Measurements from ENCODE around the gene SUCNR1. TPM values are rescaled to one million over a fixed set of nuclear protein-coding genes. Genes with fewer than 3 reads are reported as not detected.

The SUCNR1 gene
- total and polyA plus RNA-seq, 2 donors (not counting 1 experiment from before 2014, with no cell fraction given): not detected

DNA sequence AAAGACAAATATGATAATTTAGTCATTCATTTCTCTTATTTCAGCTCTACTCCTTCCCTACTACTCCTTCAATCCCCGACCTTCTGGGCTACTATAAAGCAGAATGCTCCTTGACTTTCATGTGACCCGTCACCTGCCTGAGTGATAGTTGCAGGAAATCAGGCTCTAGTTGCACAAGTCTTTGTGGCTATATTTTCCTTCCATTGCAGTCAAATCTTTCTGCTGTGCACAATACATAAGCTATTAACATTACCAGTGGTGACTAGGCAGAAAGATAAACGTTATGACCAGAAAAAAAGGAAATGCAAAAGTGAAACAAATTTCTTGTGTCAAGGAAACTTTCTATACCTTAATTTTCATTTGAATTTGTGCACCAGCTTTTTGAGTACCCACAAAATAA is 2.3 kb downstream of the SUCNR1 start:
- Histone ChIP-seq H3K4me3 (ENCODE audit: control extremely low read depth in 1 of 5, extremely low read depth in 1 of 5, insufficient read depth in 1 of 5, low read depth in 2 of 5, low read length in 4 of 5) (peak overlapping the region in 1 of 5 experiments; percentile 3), H3K9me3 (ENCODE audit: control extremely low read depth in 1 of 3, control insufficient read depth in 2 of 3, insufficient read depth in 1 of 3, low read length in 2 of 3) (no peaks in the 10 kb centered on the region), H3K79me2 (ENCODE audit: control insufficient read depth, insufficient read depth, low read length) (no peaks in the 10 kb centered on the region), H3K4me1 (ENCODE audit: control insufficient read depth in 2 of 2, insufficient read depth in 2 of 2, low read length in 2 of 2) (peaks cover 15 to 27% of the 10 kb centered on the region in 2 donors), H3K27me3 (replicated peaks in 1 of 4; ENCODE audit: control extremely low read depth in 1 of 4, control insufficient read depth in 3 of 4, insufficient read depth in 4 of 4, low read length in 3 of 4) (no peaks in the 10 kb centered on the region), H3K9ac (ENCODE audit: low read length) (peak overlapping the region; percentile 25), H3K4me2 (replicated peaks; ENCODE audit: low read depth, low read length, poor library complexity, severe bottlenecking) (peak overlapping the region; percentile 36), H2AFZ (ENCODE audit: insufficient read depth, low read depth, low read length, poor library complexity, severe bottlenecking) (peak overlapping the region; percentile 62), H4K20me1 (ENCODE audit: control insufficient read depth, insufficient read depth, low read length, poor library complexity, severe bottlenecking) (no peaks in the 10 kb centered on the region), H3K36me3 (replicated peaks in 1 of 2; ENCODE audit: control extremely low read depth in 1 of 2, control insufficient read depth in 1 of 2, extremely low read depth in 1 of 2, insufficient read depth in 2 of 2, low read length in 1 of 2) (no peaks in the 10 kb centered on the region), H3K27ac (ENCODE audit: low read length in 2 of 2) (no peak overlapping the region)
- POLR2A ChIA-PET: no interaction called here
- intact Hi-C loops (cut with micrococcal nuclease): no loop called here
- CTCF ChIA-PET: no interaction called here
- peak overlapping the region; percentile 16 for H3K4me3 Mint-ChIP-seq
- H3K4me1 Mint-ChIP-seq: peaks cover 21% of the 10 kb centered on the region
- no peaks in the 10 kb centered on the region for H3K9me3 Mint-ChIP-seq (ENCODE audit: insufficient read depth)
- H3K27ac Mint-ChIP-seq: no peak overlapping the region
- DNase-seq: no peak
- ATAC-seq (ENCODE audit: low read depth): no peak
- no peaks in the 10 kb centered on the region for H3K27me3 Mint-ChIP-seq
- WGBS (ENCODE audit: insufficient coverage): no CpG with 5 or more reads among the region's 3 CpGs
- TF ChIP-seq EZH2 (IDR thresholded peaks at IDR 0.05; ENCODE audit: borderline replicate concordance, insufficient read depth, low read depth, low read length, poor library complexity, severe bottlenecking): no peak
- TF ChIP-seq, protein P1, sequence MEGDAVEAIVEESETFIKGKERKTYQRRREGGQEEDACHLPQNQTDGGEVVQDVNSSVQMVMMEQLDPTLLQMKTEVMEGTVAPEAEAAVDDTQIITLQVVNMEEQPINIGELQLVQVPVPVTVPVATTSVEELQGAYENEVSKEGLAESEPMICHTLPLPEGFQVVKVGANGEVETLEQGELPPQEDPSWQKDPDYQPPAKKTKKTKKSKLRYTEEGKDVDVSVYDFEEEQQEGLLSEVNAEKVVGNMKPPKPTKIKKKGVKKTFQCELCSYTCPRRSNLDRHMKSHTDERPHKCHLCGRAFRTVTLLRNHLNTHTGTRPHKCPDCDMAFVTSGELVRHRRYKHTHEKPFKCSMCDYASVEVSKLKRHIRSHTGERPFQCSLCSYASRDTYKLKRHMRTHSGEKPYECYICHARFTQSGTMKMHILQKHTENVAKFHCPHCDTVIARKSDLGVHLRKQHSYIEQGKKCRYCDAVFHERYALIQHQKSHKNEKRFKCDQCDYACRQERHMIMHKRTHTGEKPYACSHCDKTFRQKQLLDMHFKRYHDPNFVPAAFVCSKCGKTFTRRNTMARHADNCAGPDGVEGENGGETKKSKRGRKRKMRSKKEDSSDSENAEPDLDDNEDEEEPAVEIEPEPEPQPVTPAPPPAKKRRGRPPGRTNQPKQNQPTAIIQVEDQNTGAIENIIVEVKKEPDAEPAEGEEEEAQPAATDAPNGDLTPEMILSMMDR (IDR thresholded peaks at IDR 0.05): no peak

DNA sequence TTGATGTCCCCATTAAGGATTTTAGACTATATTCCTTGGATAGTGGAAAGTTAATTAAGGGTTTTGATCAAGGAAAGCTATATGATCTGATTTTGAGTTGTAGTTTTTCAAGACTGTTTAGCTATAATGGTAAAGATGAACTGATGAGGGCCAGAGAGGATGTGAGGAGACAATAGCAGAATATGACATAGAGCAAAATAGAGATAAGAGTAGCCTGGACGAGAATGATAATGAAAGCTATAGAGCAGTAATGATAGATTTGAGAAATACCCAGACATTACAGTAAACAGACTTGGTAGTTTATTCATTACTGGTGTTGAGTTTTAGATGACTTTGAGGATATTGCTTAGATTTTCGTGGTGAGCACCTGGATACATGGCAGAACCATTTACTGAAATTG is 3.8 kb downstream of the SUCNR1 start:
- H3K9ac ChIP-seq (ENCODE audit: low read length): no peak overlapping the region
- ChIA-PET POLR2A (no interaction called here), CTCF (no interaction called here)
- Mint-ChIP-seq H3K27ac (no peak overlapping the region), H3K4me1 (peaks cover 11% of the 10 kb centered on the region), H3K27me3 (no peaks in the 10 kb centered on the region), H3K9me3 (ENCODE audit: insufficient read depth) (no peaks in the 10 kb centered on the region), H3K4me3 (no peak overlapping the region)
- no peaks in the 10 kb centered on the region for H3K9me3 ChIP-seq (ENCODE audit: control extremely low read depth in 1 of 3, control insufficient read depth in 2 of 3, insufficient read depth in 1 of 3, low read length in 2 of 3)
- H3K4me1 ChIP-seq (ENCODE audit: control insufficient read depth in 2 of 2, insufficient read depth in 2 of 2, low read length in 2 of 2): peaks cover 6 to 19% of the 10 kb centered on the region in 2 donors
- H3K27ac ChIP-seq (ENCODE audit: low read length in 2 of 2): no peak overlapping the region
- intact Hi-C loops (cut with micrococcal nuclease): no loop called here
- H3K79me2 ChIP-seq (ENCODE audit: control insufficient read depth, insufficient read depth, low read length): no peaks in the 10 kb centered on the region
- no peak overlapping the region for H3K4me3 ChIP-seq (ENCODE audit: control extremely low read depth in 1 of 5, extremely low read depth in 1 of 5, insufficient read depth in 1 of 5, low read depth in 2 of 5, low read length in 4 of 5)
- no peaks in the 10 kb centered on the region for H3K36me3 ChIP-seq (replicated peaks in 1 of 2; ENCODE audit: control extremely low read depth in 1 of 2, control insufficient read depth in 1 of 2, extremely low read depth in 1 of 2, insufficient read depth in 2 of 2, low read length in 1 of 2)
- H3K4me2 ChIP-seq (replicated peaks; ENCODE audit: low read depth, low read length, poor library complexity, severe bottlenecking): no peak overlapping the region
- 83% methylated on average over 1 of the region's 2 CpGs for WGBS (ENCODE audit: insufficient coverage)
- no peak overlapping the region for H2AFZ ChIP-seq (ENCODE audit: insufficient read depth, low read depth, low read length, poor library complexity, severe bottlenecking)
- H3K27me3 ChIP-seq (replicated peaks in 1 of 4; ENCODE audit: control extremely low read depth in 1 of 4, control insufficient read depth in 3 of 4, insufficient read depth in 4 of 4, low read length in 3 of 4): no peaks in the 10 kb centered on the region
- no peak for ATAC-seq (ENCODE audit: low read depth)
- no peak for DNase-seq
- TF ChIP-seq, protein P1 (IDR thresholded peaks at IDR 0.05): no peak
- no peak for TF ChIP-seq EZH2 (IDR thresholded peaks at IDR 0.05; ENCODE audit: borderline replicate concordance, insufficient read depth, low read depth, low read length, poor library complexity, severe bottlenecking)
- no peaks in the 10 kb centered on the region for H4K20me1 ChIP-seq (ENCODE audit: control insufficient read depth, insufficient read depth, low read length, poor library complexity, severe bottlenecking)
